ENCODE measurements around the gene WWC2. TPM values are rescaled to one million over a fixed set of nuclear protein-coding genes. Genes with fewer than 3 reads are reported as not detected.

The WWC2 gene
- total and polyA plus RNA-seq, 3 experiments from 2014 or later: 0.80 to 1.7 (median 0.85) TPM

GRCh38 chr4:183291070-183291469 lies 192.0 kb downstream of the WWC2 start:
- CTCF ChIA-PET: no interaction called here
- Mint-ChIP-seq H3K9me3 (no peaks in the 10 kb centered on the region), H3K4me3 (no peak overlapping the region), H3K27ac (no peak overlapping the region), H3K36me3 (no peaks in the 10 kb centered on the region), H3K4me1 (no peaks in the 10 kb centered on the region), H3K27me3 (peaks cover 1 to 10% of the 10 kb centered on the region in 2 donors)
- Histone ChIP-seq H3K4me3 (ENCODE audit: low read length) (no peak overlapping the region), H3K27me3 (ENCODE audit: insufficient read depth, low read length, poor library complexity, severe bottlenecking) (no peaks in the 10 kb centered on the region), H3K9me3 (ENCODE audit: low read length) (no peaks in the 10 kb centered on the region), H3K4me1 (ENCODE audit: insufficient read depth, low read length) (no peaks in the 10 kb centered on the region), H3K27ac (ENCODE audit: low read depth, low read length) (no peak overlapping the region), H3K36me3 (ENCODE audit: insufficient read depth, low read length) (no peaks in the 10 kb centered on the region)
- POLR2A ChIA-PET: no interaction called here
- DNase-seq: no peak

GRCh38 chr4:183295711-183296110 lies 196.7 kb downstream of the WWC2 start:
- Mint-ChIP-seq H3K9me3 (peaks cover 0 to 2% (median 0%) of the 10 kb centered on the region in 5 donors), H3K27me3 (peaks cover 0 to 10% of the 10 kb centered on the region in 2 donors), H3K4me1 (no peaks in the 10 kb centered on the region), H3K4me3 (no peak overlapping the region), H3K27ac (no peak overlapping the region), H3K36me3 (no peaks in the 10 kb centered on the region)
- POLR2A ChIA-PET: no interaction called here
- CTCF ChIA-PET: no interaction called here
- Histone ChIP-seq H3K27me3 (ENCODE audit: insufficient read depth, low read length, poor library complexity, severe bottlenecking) (no peaks in the 10 kb centered on the region), H3K4me1 (ENCODE audit: insufficient read depth, low read length) (no peaks in the 10 kb centered on the region), H3K4me3 (ENCODE audit: low read length) (no peak overlapping the region), H3K9me3 (ENCODE audit: low read length) (no peaks in the 10 kb centered on the region), H3K36me3 (ENCODE audit: insufficient read depth, low read length) (no peaks in the 10 kb centered on the region), H3K27ac (ENCODE audit: low read depth, low read length) (no peak overlapping the region)
- no peak for DNase-seq

GRCh38 chr4:183297675-183298074 lies 198.6 kb downstream of the WWC2 start:
- ChIA-PET POLR2A (no interaction called here), CTCF (no interaction called here)
- peak overlapping the region in 1 of 8 donors; percentile 7 for H3K27ac Mint-ChIP-seq
- Histone ChIP-seq H3K27ac (ENCODE audit: low read depth, low read length) (no peak overlapping the region), H3K9me3 (ENCODE audit: low read length) (no peaks in the 10 kb centered on the region), H3K36me3 (ENCODE audit: insufficient read depth, low read length) (no peaks in the 10 kb centered on the region), H3K4me1 (ENCODE audit: insufficient read depth, low read length) (no peaks in the 10 kb centered on the region), H3K4me3 (ENCODE audit: low read length) (no peak overlapping the region), H3K27me3 (ENCODE audit: insufficient read depth, low read length, poor library complexity, severe bottlenecking) (no peaks in the 10 kb centered on the region)
- peaks cover 0 to 2% (median 0%) of the 10 kb centered on the region in 5 donors for H3K9me3 Mint-ChIP-seq
- peaks cover 0 to 6% of the 10 kb centered on the region in 2 donors for H3K27me3 Mint-ChIP-seq
- no peak for DNase-seq
- no peaks in the 10 kb centered on the region for H3K4me1 Mint-ChIP-seq
- H3K36me3 Mint-ChIP-seq: no peaks in the 10 kb centered on the region
- H3K4me3 Mint-ChIP-seq: peak overlapping the region in 1 of 7 donors; percentile 48

GRCh38 chr4:183299464-183299863 lies 200.4 kb downstream of the WWC2 start:
- H3K4me3 ChIP-seq (ENCODE audit: low read length): no peak overlapping the region
- ChIA-PET CTCF (no interaction called here), POLR2A (no interaction called here)
- no peaks in the 10 kb centered on the region for H3K36me3 ChIP-seq (ENCODE audit: insufficient read depth, low read length)
- Mint-ChIP-seq H3K9me3 (peaks cover 0 to 2% (median 0%) of the 10 kb centered on the region in 5 donors), H3K27ac (no peak overlapping the region), H3K27me3 (peaks cover 0 to 11% of the 10 kb centered on the region in 2 donors), H3K36me3 (no peaks in the 10 kb centered on the region), H3K4me3 (no peak overlapping the region), H3K4me1 (no peaks in the 10 kb centered on the region)
- H3K9me3 ChIP-seq (ENCODE audit: low read length): no peaks in the 10 kb centered on the region
- H3K27ac ChIP-seq (ENCODE audit: low read depth, low read length): no peak overlapping the region
- H3K27me3 ChIP-seq (ENCODE audit: insufficient read depth, low read length, poor library complexity, severe bottlenecking): no peaks in the 10 kb centered on the region
- no peaks in the 10 kb centered on the region for H3K4me1 ChIP-seq (ENCODE audit: insufficient read depth, low read length)
- no peak for DNase-seq

- Histone ChIP-seq H3K27ac (ENCODE audit: low read depth, low read length) (no peak overlapping the region), H3K9me3 (ENCODE audit: low read length) (no peaks in the 10 kb centered on the region), H3K27me3 (ENCODE audit: insufficient read depth, low read length, poor library complexity, severe bottlenecking) (no peaks in the 10 kb centered on the region), H3K4me3 (ENCODE audit: low read length) (no peak overlapping the region), H3K36me3 (ENCODE audit: insufficient read depth, low read length) (no peaks in the 10 kb centered on the region), H3K4me1 (ENCODE audit: insufficient read depth, low read length) (no peaks in the 10 kb centered on the region)
- Mint-ChIP-seq H3K27ac (no peak overlapping the region), H3K4me3 (no peak overlapping the region), H3K9me3 (peaks cover 0 to 2% (median 0%) of the 10 kb centered on the region in 5 donors), H3K4me1 (no peaks in the 10 kb centered on the region), H3K27me3 (peaks cover 0 to 11% of the 10 kb centered on the region in 2 donors), H3K36me3 (no peaks in the 10 kb centered on the region)
- CTCF ChIA-PET: no interaction called here
- POLR2A ChIA-PET: interaction anchor here (0.6 kb wide), 1 partner anchor 202 kb away, joined by 3 read pairs; no protein-coding TSS in a partner anchor
- DNase-seq: no peak
Measured at GRCh38 chr4:183300070-183300469, 201.0 kb downstream of the WWC2 start.

GRCh38 chr4:183300655-183301054 lies 201.6 kb downstream of the WWC2 start:
- Mint-ChIP-seq H3K4me3 (no peak overlapping the region), H3K27ac (no peak overlapping the region), H3K36me3 (no peaks in the 10 kb centered on the region), H3K9me3 (peaks cover 0 to 2% (median 0%) of the 10 kb centered on the region in 5 donors), H3K4me1 (no peaks in the 10 kb centered on the region), H3K27me3 (peaks cover 0 to 11% of the 10 kb centered on the region in 2 donors)
- H3K27me3 ChIP-seq (ENCODE audit: insufficient read depth, low read length, poor library complexity, severe bottlenecking): no peaks in the 10 kb centered on the region
- H3K9me3 ChIP-seq (ENCODE audit: low read length): no peaks in the 10 kb centered on the region
- DNase-seq: no peak
- H3K4me1 ChIP-seq (ENCODE audit: insufficient read depth, low read length): no peaks in the 10 kb centered on the region
- ChIA-PET CTCF (no interaction called here), POLR2A (interaction anchor here (0.6 to 0.7 kb wide), 2 partner anchors 203 to 1347 kb away, joined by 3 read pairs; no protein-coding TSS in a partner anchor)
- no peaks in the 10 kb centered on the region for H3K36me3 ChIP-seq (ENCODE audit: insufficient read depth, low read length)
- no peak overlapping the region for H3K27ac ChIP-seq (ENCODE audit: low read depth, low read length)
- H3K4me3 ChIP-seq (ENCODE audit: low read length): no peak overlapping the region

- POLR2A ChIA-PET: no interaction called here
- Histone ChIP-seq H3K4me1 (ENCODE audit: insufficient read depth, low read length) (no peaks in the 10 kb centered on the region), H3K27ac (ENCODE audit: low read depth, low read length) (no peak overlapping the region), H3K9me3 (ENCODE audit: low read length) (no peaks in the 10 kb centered on the region), H3K4me3 (ENCODE audit: low read length) (no peak overlapping the region), H3K36me3 (ENCODE audit: insufficient read depth, low read length) (no peaks in the 10 kb centered on the region), H3K27me3 (ENCODE audit: insufficient read depth, low read length, poor library complexity, severe bottlenecking) (no peaks in the 10 kb centered on the region)
- H3K27ac Mint-ChIP-seq: no peak overlapping the region
- H3K4me1 Mint-ChIP-seq: no peaks in the 10 kb centered on the region
- no peak overlapping the region for H3K4me3 Mint-ChIP-seq
- H3K27me3 Mint-ChIP-seq: peaks cover 2 to 11% of the 10 kb centered on the region in 2 donors
- CTCF ChIA-PET: no interaction called here
- DNase-seq: no peak
- H3K36me3 Mint-ChIP-seq: no peaks in the 10 kb centered on the region
- H3K9me3 Mint-ChIP-seq: no peaks in the 10 kb centered on the region
Measured at GRCh38 chr4:183303301-183303700, 204.2 kb downstream of the WWC2 start.

- Mint-ChIP-seq H3K36me3 (no peaks in the 10 kb centered on the region), H3K27me3 (peaks cover 2 to 11% of the 10 kb centered on the region in 2 donors), H3K4me1 (no peaks in the 10 kb centered on the region), H3K9me3 (no peaks in the 10 kb centered on the region), H3K27ac (no peak overlapping the region), H3K4me3 (no peak overlapping the region)
- ChIA-PET CTCF (no interaction called here), POLR2A (no interaction called here)
- Histone ChIP-seq H3K9me3 (ENCODE audit: low read length) (no peaks in the 10 kb centered on the region), H3K27me3 (ENCODE audit: insufficient read depth, low read length, poor library complexity, severe bottlenecking) (no peaks in the 10 kb centered on the region), H3K36me3 (ENCODE audit: insufficient read depth, low read length) (no peaks in the 10 kb centered on the region), H3K27ac (ENCODE audit: low read depth, low read length) (no peak overlapping the region), H3K4me1 (ENCODE audit: insufficient read depth, low read length) (no peaks in the 10 kb centered on the region), H3K4me3 (ENCODE audit: low read length) (no peak overlapping the region)
- DNase-seq: no peak
Measured at GRCh38 chr4:183304067-183304466, 205.0 kb downstream of the WWC2 start.

GRCh38 chr4:183304538-183304937 lies 205.5 kb downstream of the WWC2 start:
- Histone ChIP-seq H3K27me3 (ENCODE audit: insufficient read depth, low read length, poor library complexity, severe bottlenecking) (no peaks in the 10 kb centered on the region), H3K9me3 (ENCODE audit: low read length) (no peaks in the 10 kb centered on the region), H3K4me1 (ENCODE audit: insufficient read depth, low read length) (no peaks in the 10 kb centered on the region), H3K27ac (ENCODE audit: low read depth, low read length) (no peak overlapping the region), H3K36me3 (ENCODE audit: insufficient read depth, low read length) (no peaks in the 10 kb centered on the region), H3K4me3 (ENCODE audit: low read length) (no peak overlapping the region)
- DNase-seq: no peak
- Mint-ChIP-seq H3K4me3 (no peak overlapping the region), H3K9me3 (no peaks in the 10 kb centered on the region), H3K27ac (no peak overlapping the region), H3K27me3 (peaks cover 2 to 8% of the 10 kb centered on the region in 2 donors), H3K36me3 (no peaks in the 10 kb centered on the region), H3K4me1 (no peaks in the 10 kb centered on the region)
- ChIA-PET POLR2A (no interaction called here), CTCF (no interaction called here)

Measured in CD8-positive, alpha-beta memory T cell (primary cell).